NCI-H2107 (cell line): Measurements from ENCODE around the gene GADD45A.
"Not testable (repeated sequence)": the region's sequence is repeated elsewhere in the genome, so short reads cannot be mapped to it uniquely, and the experiment has no call there.

Experiments
- DNase-seq: peaks from one replicate; lab custom pipeline; 2025; lab: John Stamatoyannopoulos, UW

Gene GADD45A

GRCh38 chr1:67685067-67685557 lies at the start of gene GADD45A:
Gene GADD45A (plus strand): TSS chr1:67685201. CDS start chr1:67685495, 294 bp downstream.
- peak; percentile 99 for DNase-seq

GRCh38 chr1:67636146-67636545 lies 48.9 kb upstream of the GADD45A start:
- no peak for DNase-seq

- DNase-seq: no peak
These were observed 45.6 kb upstream of the GADD45A start for GRCh38 chr1:67639361-67639760.

- DNase-seq: no peak
These were observed 42.4 kb upstream of the GADD45A start for GRCh38 chr1:67642629-67643028.

GRCh38 chr1:67644566-67644965 lies 40.4 kb upstream of the GADD45A start:
- no peak for DNase-seq

GRCh38 chr1:67645495-67646144 lies 39.4 kb upstream of the GADD45A start:
- DNase-seq: no peak

- DNase-seq: peak; percentile 39
These were observed 38.6 kb upstream of the GADD45A start for GRCh38 chr1:67646145-67647035.

GRCh38 chr1:67647036-67647798 lies 37.8 kb upstream of the GADD45A start:
- DNase-seq: no peak

- no peak for DNase-seq
These were observed 37.1 kb upstream of the GADD45A start for GRCh38 chr1:67647814-67648358.

- no peak for DNase-seq
These were observed 36.2 kb upstream of the GADD45A start for GRCh38 chr1:67648582-67649326.

GRCh38 chr1:67650061-67650460 lies 34.9 kb upstream of the GADD45A start:
- no peak for DNase-seq

GRCh38 chr1:67651031-67651430 lies 34.0 kb upstream of the GADD45A start:
- DNase-seq: no peak

- DNase-seq: peak; percentile 41
These were observed 32.2 kb upstream of the GADD45A start for GRCh38 chr1:67652800-67653199.

- DNase-seq: no peak
These were observed 31.7 kb upstream of the GADD45A start for GRCh38 chr1:67653304-67653703.

- no peak for DNase-seq
These were observed 29.4 kb upstream of the GADD45A start for GRCh38 chr1:67655581-67655980.

GRCh38 chr1:67657152-67657551 lies 27.8 kb upstream of the GADD45A start:
- DNase-seq: not testable (repeated sequence)

- no peak for DNase-seq
These were observed 25.8 kb upstream of the GADD45A start for GRCh38 chr1:67659229-67659628.

GRCh38 chr1:67662884-67663283 lies 22.1 kb upstream of the GADD45A start:
- DNase-seq: no peak

- DNase-seq: no peak
These were observed 21.0 kb upstream of the GADD45A start for GRCh38 chr1:67664048-67664447.

- DNase-seq: not testable (repeated sequence)
These were observed 19.7 kb upstream of the GADD45A start for GRCh38 chr1:67665307-67665706.

- DNase-seq: no peak
These were observed 18.4 kb upstream of the GADD45A start for GRCh38 chr1:67666636-67667035.
